DOHH2 (cell line): ENCODE data around the gene RBM47.

Source experiments
- H3F3A ChIP-seq: fragments of 200-600 bp; sonication (generic), shearing (Covaris generic); 2 replicates; pipeline ENCODE4 v1.6.0; 2016; ENCODE audit warnings: antibody characterized with exemption, mild to moderate bottlenecking; ENCODE audit not compliant: control insufficient read depth, insufficient read depth
- H3K27ac ChIP-seq: fragments of 200-600 bp; sonication (generic); 2 replicates; pipeline ENCODE4 v1.5.1; 2014; ENCODE audit warnings: low read depth, mild to moderate bottlenecking, low read length, moderate library complexity
- H3K27me3 ChIP-seq: fragments of 200-600 bp; sonication (generic); 2 replicates; pipeline ENCODE4 v1.6.1; 2014; ENCODE audit warnings: mild to moderate bottlenecking, low read length, mixed read lengths; ENCODE audit not compliant: control insufficient read depth
- H3K36me3 ChIP-seq: fragments of 200-600 bp; sonication (generic); 2 replicates; pipeline ENCODE4 v1.6.1; 2014; ENCODE audit warnings: mild to moderate bottlenecking, low read length, moderate library complexity, mixed read lengths; ENCODE audit not compliant: control insufficient read depth
- H3K4me1 ChIP-seq: fragments of 200-600 bp; sonication (generic); 2 replicates; pipeline ENCODE4 v1.6.1; 2014; ENCODE audit warnings: mild to moderate bottlenecking, low read length, mixed read lengths; ENCODE audit not compliant: control insufficient read depth
- H3K4me2 ChIP-seq: fragments of 200-600 bp; sonication (generic); 2 replicates; pipeline ENCODE4 v1.6.0; 2014; ENCODE audit warnings: mild to moderate bottlenecking, low read length, moderate library complexity
- H3K4me3 ChIP-seq: fragments of 200-600 bp; sonication (generic); 2 replicates; pipeline ENCODE4 v1.5.1; 2014; ENCODE audit warnings: mild to moderate bottlenecking, low read length, mixed read lengths
- H3K79me2 ChIP-seq: fragments of 200-600 bp; sonication (generic); 2 replicates; pipeline ENCODE4 v1.6.1; 2014; ENCODE audit warnings: mild to moderate bottlenecking, low read length, mixed read lengths; ENCODE audit not compliant: control insufficient read depth
- H3K9me2 ChIP-seq: fragments of 200-600 bp; sonication (generic); replicated peaks from 2 replicates; pipeline ENCODE4 v1.6.1; 2014; ENCODE audit warnings: mild to moderate bottlenecking, low read length, mixed read lengths; ENCODE audit not compliant: control insufficient read depth
- H3K9me3 ChIP-seq: fragments of 200-600 bp; sonication (generic); 2 replicates; pipeline ENCODE4 v1.6.1; 2014; ENCODE audit warnings: antibody characterized with exemption, low read length, mixed read lengths; ENCODE audit not compliant: control insufficient read depth, insufficient read depth
- H4K20me1 ChIP-seq: fragments of 200-600 bp; sonication (generic); 2 replicates; pipeline ENCODE4 v1.6.0; 2014; ENCODE audit warnings: low read depth, mild to moderate bottlenecking, antibody characterized with exemption, low read length, moderate library complexity; ENCODE audit not compliant: control insufficient read depth, insufficient read depth
- CTCF ChIP-seq: fragments of 200-600 bp; sonication (generic); IDR thresholded peaks from one replicate; pipeline ENCODE4 v1.5.1; 2014; ENCODE audit warnings: antibody characterized with exemption, mild to moderate bottlenecking, low read depth, low read length; ENCODE audit not compliant: poor library complexity, severe bottlenecking
- EZH2phosphoT487 ChIP-seq: fragments of 200-600 bp; sonication (generic); IDR thresholded peaks from 2 replicates; pipeline ENCODE4 v1.6.1; 2017; ENCODE audit warnings: borderline replicate concordance, mild to moderate bottlenecking, antibody characterized with exemption, low read length, moderate library complexity, mixed read lengths

The RBM47 gene

GRCh38 chr4:40662962-40663604 is 33.4 kb upstream of the RBM47 start:
- no peak overlapping the region for H3K4me2 ChIP-seq
- H3K27me3 ChIP-seq = peaks cover 5% of the 10 kb centered on the region; the same call in 1 of the 2 replicates
- H3K4me1 ChIP-seq = no peaks in the 10 kb centered on the region
- no peaks in the 10 kb centered on the region for H4K20me1 ChIP-seq
- H3K9me2 ChIP-seq = no peaks in the 10 kb centered on the region
- no peaks in the 10 kb centered on the region for H3K79me2 ChIP-seq
- H3K36me3 ChIP-seq = no peaks in the 10 kb centered on the region
- H3K27ac ChIP-seq = no peak overlapping the region
- H3F3A ChIP-seq = no peaks in the 10 kb centered on the region
- no peak overlapping the region for H3K4me3 ChIP-seq
- no peaks in the 10 kb centered on the region for H3K9me3 ChIP-seq
- TF ChIP-seq EZH2phosphoT487 (no peak), CTCF (no peak)

GRCh38 chr4:40661803-40662202 is 32.1 kb upstream of the RBM47 start:
- H3K27ac ChIP-seq = no peak overlapping the region
- peaks cover under 1% of the 10 kb centered on the region; the same call in 1 of the 2 replicates for H3K4me1 ChIP-seq
- H4K20me1 ChIP-seq = no peaks in the 10 kb centered on the region
- no peaks in the 10 kb centered on the region for H3F3A ChIP-seq
- H3K27me3 ChIP-seq = peaks cover 5% of the 10 kb centered on the region; the same call in 1 of the 2 replicates
- H3K79me2 ChIP-seq = no peaks in the 10 kb centered on the region
- H3K36me3 ChIP-seq = no peaks in the 10 kb centered on the region
- no peaks in the 10 kb centered on the region for H3K9me3 ChIP-seq
- H3K4me2 ChIP-seq = no peak overlapping the region
- H3K9me2 ChIP-seq = no peaks in the 10 kb centered on the region
- no peak for TF ChIP-seq EZH2phosphoT487
- TF ChIP-seq CTCF = no peak
- no peak overlapping the region for H3K4me3 ChIP-seq

- TF ChIP-seq CTCF (no peak), EZH2phosphoT487 (no peak)
- 0 out of 2 replicates have a peak overlapping the region, but pooled peaks have one; percentile 22 for H3K4me3 ChIP-seq
- no peaks in the 10 kb centered on the region for H3K9me3 ChIP-seq
- peaks cover 11% of the 10 kb centered on the region for H3K4me1 ChIP-seq
- no peaks in the 10 kb centered on the region for H3K27me3 ChIP-seq
- H3K79me2 ChIP-seq = no peaks in the 10 kb centered on the region
- no peaks in the 10 kb centered on the region for H4K20me1 ChIP-seq
- H3K4me2 ChIP-seq = peak overlapping the region; percentile 47
- H3F3A ChIP-seq = no peaks in the 10 kb centered on the region
- H3K27ac ChIP-seq = no peak overlapping the region
- no peaks in the 10 kb centered on the region for H3K36me3 ChIP-seq
- no peaks in the 10 kb centered on the region for H3K9me2 ChIP-seq
Measured at GRCh38 chr4:40656201-40656863, 26.7 kb upstream of the RBM47 start.
